ENCODE measurements around the gene MOB3B. TPM values are rescaled to one million over a fixed set of nuclear protein-coding genes. Genes with fewer than 3 reads are reported as not detected.
A peak's percentile ranks its signal among the peaks of the same experiment; 100 is the strongest.
"Not testable (repeated sequence)": the region's sequence is repeated elsewhere in the genome, so short reads cannot be mapped to it uniquely, and the experiment has no call there.

The MOB3B gene
- polyA plus RNA-seq, 1 of the 3 experiments (the other 2 are of a cell fraction) = 0.90 TPM

GRCh38 chr9:27421577-27421976 is 108.0 kb downstream of the MOB3B start:
- H3K9me3 ChIP-seq = no peaks in the 10 kb centered on the region
- no peaks in the 10 kb centered on the region for H4K20me1 ChIP-seq (ENCODE audit: insufficient read depth)
- H2AFZ ChIP-seq (ENCODE audit: low read depth) = no peak overlapping the region
- H3K4me2 ChIP-seq = no peak overlapping the region
- H3F3A ChIP-seq (replicated peaks; ENCODE audit: insufficient read depth) = peaks cover 8% of the 10 kb centered on the region
- H3K4me1 ChIP-seq (ENCODE audit: control insufficient read depth in 1 of 2, insufficient read depth in 2 of 2, low read depth in 1 of 2, low read length in 1 of 2) = peaks cover 3 to 4% of the 10 kb centered on the region in 2 experiments; a peak in 3 of 4 replicates
- ChIA-PET CTCF (interaction anchor here (0.7 kb wide), 1 partner anchor 11 kb away, joined by 3 read pairs; no protein-coding TSS in a partner anchor), POLR2A (no interaction called here)
- H3K27me3 ChIP-seq (ENCODE audit: insufficient read depth) = no peaks in the 10 kb centered on the region
- TF ChIP-seq ELF1 (IDR thresholded peaks at IDR 0.05) (no peak), TCF12 (IDR thresholded peaks at IDR 0.05) (peak; percentile 18; the same call in 1 of the 2 replicates)
- no peak overlapping the region for H3K9ac ChIP-seq
- H3K79me2 ChIP-seq (ENCODE audit: insufficient read depth) = no peaks in the 10 kb centered on the region
- 71% methylated on average over 2 of the region's 2 CpGs for WGBS (ENCODE audit: low lambda C conversion rate)
- H3K27ac ChIP-seq (ENCODE audit: low read depth in 2 of 2, low read length in 1 of 2) = no peak overlapping the region
- DNase-seq = no peak
- no peak overlapping the region for H3K4me3 ChIP-seq (ENCODE audit: low read depth in 2 of 2, low read length in 1 of 2)
- H3K9me2 ChIP-seq = no peaks in the 10 kb centered on the region
- no peaks in the 10 kb centered on the region for H3K36me3 ChIP-seq (replicated peaks in 1 of 2; ENCODE audit: control insufficient read depth in 1 of 2, insufficient read depth in 2 of 2, low read length in 1 of 2)

GRCh38 chr9:27419558-27419957 is 110.1 kb downstream of the MOB3B start:
- POLR2A ChIA-PET; H3K4me3 ChIP-seq (ENCODE audit: low read depth in 2 of 2, low read length in 1 of 2); H3F3A ChIP-seq (replicated peaks; ENCODE audit: insufficient read depth); H3K4me1 ChIP-seq (ENCODE audit: control insufficient read depth in 1 of 2, insufficient read depth in 2 of 2, low read depth in 1 of 2, low read length in 1 of 2); H3K9me2 ChIP-seq; H2AFZ ChIP-seq (ENCODE audit: low read depth); H3K27me3 ChIP-seq (ENCODE audit: insufficient read depth); H3K4me2 ChIP-seq; DNase-seq; H3K27ac ChIP-seq (ENCODE audit: low read depth in 2 of 2, low read length in 1 of 2); H3K9me3 ChIP-seq; H4K20me1 ChIP-seq (ENCODE audit: insufficient read depth); H3K79me2 ChIP-seq (ENCODE audit: insufficient read depth); H3K9ac ChIP-seq; H3K36me3 ChIP-seq (replicated peaks in 1 of 2; ENCODE audit: control insufficient read depth in 1 of 2, insufficient read depth in 2 of 2, low read length in 1 of 2): not testable (repeated sequence)
- CTCF ChIA-PET = interaction anchor here (4.1 kb wide), 1 partner anchor 11 kb away, joined by 12 read pairs; no protein-coding TSS in a partner anchor
- 86% methylated on average over 3 of the region's 3 CpGs for WGBS (ENCODE audit: low lambda C conversion rate)

GRCh38 chr9:27414220-27414761 is 115.3 kb downstream of the MOB3B start:
- no peaks in the 10 kb centered on the region for H3K79me2 ChIP-seq (ENCODE audit: insufficient read depth)
- POLR2A ChIA-PET = no interaction called here

GRCh38 chr9:27413511-27414219 is 115.9 kb downstream of the MOB3B start:
- CTCF ChIA-PET = interaction anchor here (1.1 kb wide), 1 partner anchor 80 kb away, joined by 3 read pairs; no protein-coding TSS in a partner anchor
- Histone ChIP-seq H3F3A (replicated peaks; ENCODE audit: insufficient read depth) (no peaks in the 10 kb centered on the region), H3K27ac (ENCODE audit: low read depth in 2 of 2, low read length in 1 of 2) (no peak overlapping the region; a peak in 2 of 4 replicates), H4K20me1 (ENCODE audit: insufficient read depth) (no peaks in the 10 kb centered on the region), H3K9ac (no peak overlapping the region), H3K9me3 (no peaks in the 10 kb centered on the region), H3K9me2 (no peaks in the 10 kb centered on the region), H3K27me3 (ENCODE audit: insufficient read depth) (no peaks in the 10 kb centered on the region), H3K4me2 (peak overlapping the region; percentile 46), H3K4me1 (ENCODE audit: control insufficient read depth in 1 of 2, insufficient read depth in 2 of 2, low read depth in 1 of 2, low read length in 1 of 2) (peaks cover under 1 to 2% of the 10 kb centered on the region in 2 experiments; a peak in 1 of 4 replicates), H2AFZ (ENCODE audit: low read depth) (no peak overlapping the region), H3K4me3 (ENCODE audit: low read depth in 2 of 2, low read length in 1 of 2) (0 out of 4 replicates have a peak overlapping the region, but pooled peaks of 1 of the 2 experiments have one; percentile 11), H3K36me3 (replicated peaks in 1 of 2; ENCODE audit: control insufficient read depth in 1 of 2, insufficient read depth in 2 of 2, low read length in 1 of 2) (no peaks in the 10 kb centered on the region), H3K79me2 (ENCODE audit: insufficient read depth) (no peaks in the 10 kb centered on the region)
- no peak for DNase-seq
- WGBS (ENCODE audit: low lambda C conversion rate) = 75% methylated on average over 6 of the region's 6 CpGs
- POLR2A ChIA-PET = no interaction called here
- TF ChIP-seq FOXJ3 (CRISPR knock-in tag; IDR thresholded peaks at IDR 0.05) (no peak), POLR2AphosphoS5 (IDR thresholded peaks at IDR 0.05; ENCODE audit: low read depth, low read length) (no peak), SIN3A (IDR thresholded peaks at IDR 0.05; ENCODE audit: borderline replicate concordance, low read depth, low read length) (no peak), FOSL2 (IDR thresholded peaks at IDR 0.05; ENCODE audit: borderline replicate concordance, low read depth) (no peak), MEF2A (IDR thresholded peaks at IDR 0.05; ENCODE audit: borderline replicate concordance, low read depth) (no peak), FOXM1 (IDR thresholded peaks at IDR 0.05; ENCODE audit: low read depth) (no peak), ELF1 (IDR thresholded peaks at IDR 0.05) (no peak), EZH2phosphoT487 (IDR thresholded peaks at IDR 0.05; ENCODE audit: borderline replicate concordance, low read depth) (no peak), YY1 (IDR thresholded peaks at IDR 0.05; ENCODE audit: low read depth) (no peak)

More at GRCh38 chr9:27414220-27414761, 115.3 kb downstream of the MOB3B start:
- no peaks in the 10 kb centered on the region for H4K20me1 ChIP-seq (ENCODE audit: insufficient read depth)
- 74% methylated on average over 4 of the region's 4 CpGs for WGBS (ENCODE audit: low lambda C conversion rate)
- peaks cover 0 to 2% of the 10 kb centered on the region in 2 experiments; a peak in 1 of 4 replicates for H3K4me1 ChIP-seq (ENCODE audit: control insufficient read depth in 1 of 2, insufficient read depth in 2 of 2, low read depth in 1 of 2, low read length in 1 of 2)
- H3K36me3 ChIP-seq (replicated peaks in 1 of 2; ENCODE audit: control insufficient read depth in 1 of 2, insufficient read depth in 2 of 2, low read length in 1 of 2) = no peaks in the 10 kb centered on the region
- H3K9ac ChIP-seq = no peak overlapping the region
- no peak for TF ChIP-seq MXI1 (IDR thresholded peaks at IDR 0.05; ENCODE audit: low read depth, low read length)
- TF ChIP-seq EP300 (IDR thresholded peaks at IDR 0.05; ENCODE audit: borderline replicate concordance in 1 of 2, low read depth in 1 of 2, low read length in 1 of 2) = no peak
- TF ChIP-seq TEAD4 (IDR thresholded peaks at IDR 0.05; ENCODE audit: borderline replicate concordance, insufficient read depth) = no peak
- TF ChIP-seq MEF2A (IDR thresholded peaks at IDR 0.05; ENCODE audit: borderline replicate concordance, low read depth) = no peak
- no peaks in the 10 kb centered on the region for H3F3A ChIP-seq (replicated peaks; ENCODE audit: insufficient read depth)
- no peak overlapping the region for H3K4me2 ChIP-seq
- no peaks in the 10 kb centered on the region for H3K27me3 ChIP-seq (ENCODE audit: insufficient read depth)
- H2AFZ ChIP-seq (ENCODE audit: low read depth) = no peak overlapping the region
- no peak for DNase-seq
- H3K9me2 ChIP-seq = no peaks in the 10 kb centered on the region
- no peaks in the 10 kb centered on the region for H3K9me3 ChIP-seq
- no peak overlapping the region for H3K4me3 ChIP-seq (ENCODE audit: low read depth in 2 of 2, low read length in 1 of 2)
- no peak overlapping the region; a peak in 1 of 4 replicates for H3K27ac ChIP-seq (ENCODE audit: low read depth in 2 of 2, low read length in 1 of 2)
- CTCF ChIA-PET = no interaction called here
